Loucy (cell line): Measurements from ENCODE around the gene GNB3.

Experiments used
- H2AFZ ChIP-seq: fragments of 200-600 bp; sonication (generic); 2 replicates; pipeline ENCODE4 v1.6.0; 2016; ENCODE audit warnings: antibody characterized with exemption, mild to moderate bottlenecking, low read length, moderate library complexity
- H3F3A ChIP-seq: fragments of 200-600 bp; 2 replicates; pipeline ENCODE4 v1.6.0; 2016; ENCODE audit warnings: antibody characterized with exemption, low read depth, mild to moderate bottlenecking
- H3K27me3 ChIP-seq: fragments of 200-600 bp; sonication (generic); 2 replicates; pipeline ENCODE4 v1.6.1; 2014; ENCODE audit warnings: low read length, mild to moderate bottlenecking; ENCODE audit not compliant: insufficient read depth, poor library complexity, severe bottlenecking
- H3K36me3 ChIP-seq: fragments of 200-600 bp; sonication (generic); 2 replicates; pipeline ENCODE4 v1.6.1; 2016; ENCODE audit warnings: low read length; ENCODE audit not compliant: insufficient read depth
- H3K4me1 ChIP-seq: fragments of 200-600 bp; sonication (generic); 2 replicates; pipeline ENCODE4 v1.5.1; 2014; ENCODE audit warnings: low read length, mild to moderate bottlenecking; ENCODE audit not compliant: insufficient read depth, poor library complexity, severe bottlenecking
- H3K4me2 ChIP-seq: fragments of 200-600 bp; sonication (generic); 2 replicates; pipeline ENCODE4 v1.6.0; 2014; ENCODE audit warnings: antibody characterized with exemption, low read length, low read depth, mild to moderate bottlenecking; ENCODE audit not compliant: poor library complexity, severe bottlenecking
- H3K4me3 ChIP-seq: fragments of 200-600 bp; sonication (generic); 2 replicates; pipeline ENCODE4 v1.5.1; 2014; ENCODE audit warnings: low read length, mild to moderate bottlenecking, mixed read lengths; ENCODE audit not compliant: poor library complexity, severe bottlenecking
- H3K79me2 ChIP-seq: fragments of 200-600 bp; sonication (generic); 2 replicates; pipeline ENCODE4 v1.6.1; 2014; ENCODE audit warnings: low read length; ENCODE audit not compliant: insufficient read depth
- H3K9ac ChIP-seq: fragments of 200-600 bp; sonication (generic); 2 replicates; pipeline ENCODE4 v1.6.0; 2014; ENCODE audit warnings: mild to moderate bottlenecking, low read depth, low read length, moderate library complexity; ENCODE audit not compliant: poor library complexity, severe bottlenecking
- H3K9me2 ChIP-seq: fragments of 200-600 bp; sonication (generic); replicated peaks from 2 replicates; pipeline ENCODE4 v1.6.1; 2016; ENCODE audit warnings: low read depth, low read length, mixed read lengths
- H3K9me3 ChIP-seq: fragments of 200-600 bp; sonication (generic); 2 replicates; pipeline ENCODE4 v1.6.1; 2014; ENCODE audit warnings: mild to moderate bottlenecking, antibody characterized with exemption, low read length, low read depth; ENCODE audit not compliant: insufficient read depth
- H4K20me1 ChIP-seq: fragments of 200-600 bp; sonication (generic); 2 replicates; pipeline ENCODE4 v1.6.0; 2014; ENCODE audit warnings: antibody characterized with exemption, low read length, mild to moderate bottlenecking; ENCODE audit not compliant: insufficient read depth, poor library complexity, severe bottlenecking
- CTCF ChIP-seq: fragments of 200-600 bp; sonication (generic); conservative IDR thresholded peaks from 2 replicates; pipeline ENCODE4 v1.5.1; 2014; ENCODE audit warnings: mild to moderate bottlenecking, antibody characterized with exemption, low read length
- EZH2phosphoT487 ChIP-seq: fragments of 200-600 bp; IDR thresholded peaks from 2 replicates; pipeline ENCODE4 v1.6.1; 2018; ENCODE audit warnings: antibody characterized with exemption, mild to moderate bottlenecking, moderate library complexity, borderline replicate concordance

Gene GNB3

DNA sequence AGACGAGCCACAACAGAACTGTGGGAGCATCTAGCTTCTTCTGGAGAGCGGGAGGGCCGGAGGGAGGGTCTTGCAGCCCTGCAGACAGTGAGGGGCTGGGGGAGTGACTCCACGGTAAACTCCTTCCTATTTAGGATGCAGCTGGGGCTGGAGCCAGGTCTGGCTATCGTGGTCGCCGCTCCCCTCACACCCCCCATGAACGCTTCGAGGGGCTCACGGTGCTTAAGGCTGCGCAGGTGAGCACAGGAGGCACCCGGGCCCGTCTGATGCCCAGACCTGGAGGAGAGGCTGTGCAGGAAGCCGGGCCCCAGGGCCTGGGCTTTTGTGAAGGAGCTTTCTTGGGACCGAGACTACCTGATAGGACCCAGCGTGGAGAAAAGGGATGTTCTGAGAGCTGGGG lies 3.9 kb upstream of the GNB3 start:
- Histone ChIP-seq H3K4me2 (no peak overlapping the region), H3K79me2 (no peaks in the 10 kb centered on the region), H3F3A (no peaks in the 10 kb centered on the region), H3K27me3 (no peaks in the 10 kb centered on the region), H3K4me1 (no peaks in the 10 kb centered on the region), H3K9me3 (no peaks in the 10 kb centered on the region), H2AFZ (no peak overlapping the region), H4K20me1 (no peaks in the 10 kb centered on the region), H3K36me3 (peaks cover 11% of the 10 kb centered on the region; the same call in 1 of the 2 replicates), H3K9ac (no peak overlapping the region), H3K9me2 (no peaks in the 10 kb centered on the region), H3K4me3 (no peak overlapping the region)
- no peak for TF ChIP-seq EZH2phosphoT487
- TF ChIP-seq CTCF = no peak

- H3K9me2 ChIP-seq = no peaks in the 10 kb centered on the region
- TF ChIP-seq CTCF (no peak), EZH2phosphoT487 (no peak)
Measured at GRCh38 chr12:6837370-6838060, 3.2 kb upstream of the GNB3 start.

DNA sequence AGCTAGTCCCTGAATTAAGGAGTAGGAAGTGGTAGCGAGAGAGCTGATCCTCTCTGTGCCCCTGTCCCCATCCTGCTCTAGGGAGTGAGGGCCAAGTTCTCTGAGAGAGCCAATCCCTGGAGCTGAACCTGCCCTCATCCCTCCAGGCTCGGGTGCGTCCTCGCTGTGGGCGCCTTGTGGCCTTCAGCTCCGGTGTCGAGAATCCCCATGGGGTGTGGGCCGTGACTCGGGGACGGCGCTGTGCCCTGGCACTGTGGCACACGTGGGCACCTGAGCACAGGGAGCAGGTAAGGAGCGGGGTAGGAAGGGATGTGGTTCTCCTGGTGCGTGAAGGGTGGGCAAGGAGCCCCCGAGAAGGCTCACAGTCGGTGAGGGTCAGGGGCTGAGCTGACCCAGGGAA lies 1.9 kb upstream of the GNB3 start:
- H3K9ac ChIP-seq = no peak overlapping the region
- no peak overlapping the region for H3K4me2 ChIP-seq
- H3K27me3 ChIP-seq = no peaks in the 10 kb centered on the region
- no peaks in the 10 kb centered on the region for H3K79me2 ChIP-seq
- no peaks in the 10 kb centered on the region for H4K20me1 ChIP-seq
- H3K36me3 ChIP-seq = peaks cover 3% of the 10 kb centered on the region; the same call in 1 of the 2 replicates
- no peaks in the 10 kb centered on the region for H3F3A ChIP-seq
- no peak overlapping the region for H3K4me3 ChIP-seq
- no peaks in the 10 kb centered on the region for H3K9me2 ChIP-seq
- H3K4me1 ChIP-seq = peaks cover 5% of the 10 kb centered on the region
- H2AFZ ChIP-seq = no peak overlapping the region
- H3K9me3 ChIP-seq = no peaks in the 10 kb centered on the region
- TF ChIP-seq EZH2phosphoT487 (no peak), CTCF (no peak)

More at GRCh38 chr12:6837370-6838060, 3.2 kb upstream of the GNB3 start:
- no peaks in the 10 kb centered on the region for H4K20me1 ChIP-seq
- no peaks in the 10 kb centered on the region for H3K27me3 ChIP-seq
- peaks cover 11% of the 10 kb centered on the region; the same call in 1 of the 2 replicates for H3K36me3 ChIP-seq
- no peak overlapping the region for H3K9ac ChIP-seq
- H3K4me1 ChIP-seq = no peaks in the 10 kb centered on the region
- H3K79me2 ChIP-seq = no peaks in the 10 kb centered on the region
- H3F3A ChIP-seq = no peaks in the 10 kb centered on the region
- H3K4me3 ChIP-seq = no peak overlapping the region
- H3K9me3 ChIP-seq = no peaks in the 10 kb centered on the region
- H3K4me2 ChIP-seq = no peak overlapping the region
- H2AFZ ChIP-seq = no peak overlapping the region
